COR-L47 (cell line): ENCODE data around the gene KIAA0930.

ENCODE experiments used
- DNase-seq: peaks from one replicate; lab custom pipeline; 2025; lab: John Stamatoyannopoulos, UW

KIAA0930 gene

GRCh38 chr22:45172881-45173585, 67.7 kb downstream of the KIAA0930 start:
- no peak for DNase-seq

DNA sequence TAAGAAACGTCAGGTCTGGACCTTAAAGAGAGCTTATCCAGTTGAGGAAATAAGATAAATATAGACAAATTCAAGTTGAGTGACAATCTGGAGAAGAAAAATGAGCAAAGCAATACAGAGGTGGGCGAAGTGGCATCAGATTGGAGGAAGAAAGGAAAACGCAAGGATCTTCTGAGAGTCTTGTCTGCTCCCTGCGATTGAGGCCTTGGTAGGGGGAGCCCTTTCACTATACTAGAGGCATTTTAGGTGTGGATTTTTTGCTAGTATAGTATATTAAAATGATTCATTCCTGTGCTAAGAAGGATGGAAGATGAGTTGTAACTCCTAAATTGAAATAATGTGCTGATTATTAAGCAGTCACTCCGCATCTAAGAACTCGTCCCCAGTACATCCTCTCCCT, 68.9 kb downstream of the KIAA0930 start:
- no peak for DNase-seq

DNA sequence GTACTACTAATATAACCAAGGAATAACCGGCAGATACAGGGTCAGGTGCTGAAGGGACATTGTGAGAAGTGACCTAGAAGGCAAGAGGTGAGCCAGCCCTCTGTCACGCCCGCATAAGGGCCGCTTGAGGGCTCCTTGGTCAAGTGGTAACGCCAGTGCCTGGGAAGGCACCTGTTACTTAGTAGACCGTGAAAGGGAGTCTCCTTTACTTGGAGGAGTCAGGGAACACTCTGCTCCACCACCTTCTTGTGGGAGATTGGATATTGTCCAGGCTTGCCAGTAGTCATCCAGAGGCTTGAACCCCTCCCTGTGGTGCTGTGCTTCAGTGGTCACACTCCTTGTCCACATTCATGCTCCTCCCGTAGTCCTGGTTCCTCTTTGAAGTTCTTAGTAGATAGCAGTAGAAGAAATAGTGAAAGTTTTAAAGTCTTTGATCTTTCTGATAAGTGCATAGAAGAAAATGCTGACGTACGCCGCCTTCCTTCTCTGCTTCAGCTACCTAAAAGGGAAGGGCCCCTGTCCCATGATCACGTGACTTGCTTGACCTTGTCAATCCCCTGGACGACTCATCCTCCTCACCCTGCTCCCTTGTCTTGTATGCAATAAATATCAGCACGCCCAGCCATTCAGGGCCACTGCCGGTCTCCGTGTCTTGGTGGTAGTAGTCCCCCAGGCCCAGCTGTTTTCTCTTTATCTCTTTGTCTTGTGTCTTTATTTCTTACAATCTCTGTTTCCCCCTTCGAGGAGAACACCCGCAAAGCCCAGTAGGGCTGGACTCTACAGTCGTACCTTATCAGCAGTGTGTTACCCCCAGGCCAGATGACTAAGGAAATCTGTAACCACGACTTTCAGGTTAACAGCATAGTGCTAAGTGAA, 70.9 kb downstream of the KIAA0930 start:
- no peak for DNase-seq

DNA sequence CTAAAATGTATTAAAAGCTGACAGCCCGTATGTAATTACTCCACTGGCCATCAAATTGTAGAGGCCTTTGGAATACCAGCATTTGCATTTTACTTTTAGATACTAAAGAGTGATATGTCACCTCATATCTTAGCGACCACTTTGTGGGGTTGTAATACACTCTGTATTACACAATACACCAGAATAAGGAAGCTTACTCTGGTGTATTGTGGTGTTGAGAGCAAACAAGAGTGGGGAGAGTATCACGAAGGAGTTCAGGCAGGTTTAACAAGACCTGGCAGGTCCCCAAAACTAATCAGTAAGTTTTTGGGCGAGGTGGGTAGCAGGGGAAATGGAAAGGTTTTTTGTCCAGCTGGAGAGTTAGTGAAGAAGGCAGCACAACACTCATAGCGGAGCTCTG, 73.8 kb downstream of the KIAA0930 start:
- DNase-seq, result no peak

DNA sequence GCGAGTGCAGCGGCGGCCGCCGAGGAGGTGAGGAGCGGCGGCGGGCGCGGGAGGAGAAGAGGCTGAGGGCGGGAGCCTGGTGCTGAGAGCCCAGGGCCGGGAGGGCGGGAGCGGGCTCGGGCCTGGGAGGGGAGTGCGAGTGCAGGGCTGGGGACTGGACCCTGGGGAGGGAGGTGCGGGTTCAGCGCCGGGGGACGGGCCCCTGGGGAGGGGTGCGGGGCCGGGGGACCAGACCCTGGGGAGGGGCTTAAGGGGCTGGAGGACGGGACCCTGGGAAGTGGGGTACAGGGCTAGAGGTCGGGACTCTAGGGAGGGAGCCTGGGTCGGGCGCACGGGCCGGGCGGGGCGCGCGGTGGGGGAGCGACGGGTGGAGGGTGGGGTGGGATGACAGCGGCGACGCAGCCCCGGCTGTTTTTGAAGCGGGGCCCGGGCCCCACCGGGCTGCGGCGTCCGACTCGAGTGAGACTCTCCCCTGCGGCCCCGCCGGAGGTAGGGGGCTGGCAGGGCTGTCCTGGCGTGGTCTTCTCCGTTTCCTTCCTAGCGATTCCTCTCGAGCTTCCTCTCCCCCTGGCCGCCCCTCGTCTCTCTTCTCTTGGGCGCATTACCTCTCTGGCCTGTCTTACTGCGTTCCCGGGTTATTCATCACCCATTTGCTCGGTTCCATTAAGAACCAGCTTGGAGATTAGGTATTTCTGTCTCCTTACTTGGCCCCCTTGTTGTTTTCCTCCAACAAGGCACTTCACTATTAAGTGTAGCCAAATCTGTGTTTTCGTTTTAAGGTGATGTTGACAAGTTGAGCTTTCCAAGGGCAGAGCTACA, 76.2 kb downstream of the KIAA0930 start:
- DNase-seq, result no peak

GRCh38 chr22:45163451-45164269, 77.0 kb downstream of the KIAA0930 start, which contains the start of gene NUP50:
NUP50 (plus strand) TSS chr22:45163925; CDS start chr22:45168178, 4,253 bp downstream.
- DNase-seq, result peak; percentile 96

DNA sequence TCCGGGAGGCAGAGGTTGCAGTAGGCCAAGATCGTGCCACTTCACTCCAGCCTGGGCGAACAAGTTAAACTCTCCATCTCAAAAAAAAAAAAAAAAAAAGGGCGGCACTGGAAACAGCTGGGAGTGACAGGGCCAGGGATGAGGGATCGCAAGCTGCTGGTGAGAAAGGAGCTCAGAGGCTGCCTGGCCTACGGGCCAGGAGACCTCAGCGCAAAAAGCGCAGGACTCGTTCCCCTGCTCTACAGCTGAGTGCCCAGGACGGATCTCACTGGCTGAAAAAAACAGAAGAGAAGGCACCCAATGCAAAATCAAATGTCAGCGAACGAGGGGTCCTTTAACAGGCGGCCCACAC, 77.6 kb downstream of the KIAA0930 start:
- DNase-seq, result no peak

DNA sequence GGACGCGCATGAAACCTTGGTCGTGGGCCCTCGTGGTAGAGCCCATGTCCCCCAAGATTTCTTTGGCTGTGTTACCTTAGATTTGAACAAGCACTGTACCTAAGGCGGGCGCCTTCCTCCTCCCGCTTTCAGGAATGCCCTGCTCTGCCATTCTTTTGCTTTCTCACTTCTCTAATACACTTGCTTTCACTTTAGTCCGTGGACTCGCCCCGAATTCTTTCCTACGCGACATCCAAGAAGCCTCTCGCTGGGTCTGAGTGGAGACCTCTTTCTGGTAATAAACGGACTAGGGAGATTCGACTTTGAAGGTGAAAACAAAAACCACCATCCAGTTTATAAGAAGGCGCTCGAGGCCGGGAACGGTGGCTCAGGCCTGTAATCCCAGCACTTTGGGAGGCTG, 78.2 kb downstream of the KIAA0930 start:
- DNase-seq, result no peak

DNA sequence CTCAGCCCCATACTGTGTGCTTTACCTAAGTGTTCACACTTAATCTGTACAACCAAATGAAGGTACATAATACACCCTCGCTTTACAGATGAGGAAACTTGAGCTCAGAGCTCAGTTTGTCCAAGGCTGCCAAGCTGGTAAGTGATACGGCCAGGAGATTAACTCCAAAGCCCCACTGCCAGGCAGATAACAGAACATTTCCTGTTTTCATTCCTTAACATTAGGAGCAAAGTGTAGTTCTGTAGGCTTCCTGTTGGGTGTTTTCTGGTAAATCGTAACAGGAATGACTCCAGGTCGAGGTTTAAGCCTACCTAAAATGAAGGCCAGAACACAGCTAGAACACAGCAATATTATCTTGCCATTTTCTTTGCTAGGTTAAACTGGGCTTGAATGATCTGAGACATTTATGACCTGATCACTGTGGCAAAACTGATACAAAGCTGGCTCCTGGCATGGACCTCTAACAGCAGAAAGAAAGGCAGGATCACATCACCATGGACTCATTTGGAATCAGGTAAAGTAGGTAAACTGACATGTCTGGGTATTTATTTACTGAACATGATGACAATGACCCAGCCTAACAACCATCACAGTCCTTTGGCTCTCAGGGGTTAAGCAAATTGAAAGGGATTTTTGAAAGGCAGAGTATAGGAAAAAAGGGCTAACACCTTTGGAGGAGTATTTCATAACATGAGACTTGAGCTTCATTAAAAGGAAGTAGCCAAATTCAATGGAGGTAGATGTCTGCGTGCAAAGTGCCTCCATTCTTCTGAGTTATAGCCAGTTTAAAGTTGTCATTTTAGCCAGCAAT, 80.8 kb downstream of the KIAA0930 start:
- DNase-seq, result no peak

GRCh38 chr22:45157907-45158306, 82.8 kb downstream of the KIAA0930 start:
- DNase-seq, result no peak

GRCh38 chr22:45155050-45155840, 85.4 kb downstream of the KIAA0930 start:
- DNase-seq, result no peak

- no peak for DNase-seq
Measured at GRCh38 chr22:45154383-45154782, 86.3 kb downstream of the KIAA0930 start.

DNA sequence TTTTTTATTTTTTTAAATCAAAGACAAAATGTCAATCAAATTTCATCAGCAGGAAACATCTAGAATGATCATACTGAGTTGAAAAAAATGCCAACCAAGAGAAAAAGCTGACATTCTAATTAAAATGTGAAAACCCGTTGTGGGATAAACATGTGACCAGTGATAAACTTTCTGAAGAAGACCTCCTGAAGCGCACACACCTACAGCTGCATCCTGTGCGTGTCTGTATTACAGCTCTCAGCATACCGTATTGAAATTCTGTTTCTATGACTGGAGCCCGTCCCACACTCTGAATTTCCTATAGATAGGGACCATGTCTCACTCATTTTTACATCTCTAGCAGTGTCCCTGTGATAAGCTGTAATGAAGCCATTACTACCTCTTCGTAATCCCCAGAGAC, 89.2 kb downstream of the KIAA0930 start:
- no peak for DNase-seq

DNA sequence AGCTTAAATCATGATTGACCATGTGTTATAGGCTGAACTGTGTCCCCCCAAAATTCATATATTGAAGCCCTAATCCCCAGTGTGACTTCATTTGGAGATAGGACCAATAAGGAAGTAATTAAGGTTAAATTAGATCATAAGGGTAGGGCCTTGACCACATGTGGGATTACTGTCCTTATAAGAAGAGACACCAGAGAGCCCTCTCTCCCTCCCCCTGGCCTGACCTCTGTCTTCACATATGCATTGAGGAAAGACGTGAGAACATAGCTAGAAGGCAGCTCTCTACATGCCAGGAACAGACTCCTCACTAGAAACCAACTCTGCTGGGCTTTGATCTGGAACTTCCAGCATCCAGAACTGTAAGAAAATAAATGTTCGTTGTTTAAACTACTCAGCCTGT, 90.6 kb downstream of the KIAA0930 start:
- DNase-seq, result no peak

- no peak for DNase-seq
Measured at GRCh38 chr22:45149671-45150070, 91.0 kb downstream of the KIAA0930 start.

DNA sequence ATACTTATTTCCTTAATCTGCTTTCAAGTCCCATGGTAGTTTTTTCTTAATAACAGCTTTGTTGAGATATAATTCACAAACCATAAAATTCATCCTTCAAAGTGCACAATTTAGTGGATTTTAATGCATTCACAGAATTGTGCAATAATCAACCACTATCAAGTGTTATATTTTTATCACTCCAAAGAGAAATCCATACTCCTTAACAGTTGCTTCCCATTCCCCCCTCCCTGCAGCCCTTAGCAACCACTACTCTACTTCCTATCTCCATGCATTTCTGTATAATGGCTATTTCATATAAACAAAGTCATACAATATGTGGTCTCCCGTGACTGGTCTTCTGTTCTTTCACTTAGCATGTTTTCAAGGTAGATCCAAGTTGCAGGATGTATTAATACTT, 95.8 kb downstream of the KIAA0930 start:
- DNase-seq, result no peak

- no peak for DNase-seq
Measured at GRCh38 chr22:45142376-45142775, 98.3 kb downstream of the KIAA0930 start.
